Suppressor macrophage treated with lipopolysaccharide for 4 hours (primary cell): ENCODE data around the gene XRRA1.

Experiments used
- DNase-seq: peaks from one replicate; pipeline ENCODE4 v3.0.0-alpha.2; 2020

Gene XRRA1

DNA sequence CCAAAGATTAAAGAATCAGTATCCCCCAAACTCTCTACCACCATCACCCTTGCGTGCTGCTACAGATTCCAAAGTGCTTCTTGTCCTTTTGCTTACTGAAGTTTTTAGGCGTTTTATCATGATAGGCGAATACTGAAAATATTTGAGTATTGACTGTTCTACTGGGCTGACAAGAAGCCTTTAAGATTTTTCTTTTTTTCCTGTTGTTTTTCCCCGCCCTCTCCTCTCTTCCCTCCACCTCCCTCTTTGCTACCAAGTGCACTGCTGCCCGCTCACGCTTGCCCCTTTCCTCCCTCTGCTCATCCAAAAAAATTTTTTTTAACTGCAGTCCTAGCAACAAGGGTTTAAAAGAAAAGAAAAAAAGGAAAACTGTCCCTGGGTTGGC, 854 bp upstream of the XRRA1 start:
- DNase-seq = no peak

- DNase-seq = peak; percentile 14
Measured at GRCh38 chr11:74948546-74948897, 369 bp downstream of the XRRA1 start.

GRCh38 chr11:74942073-74942759, 6.7 kb downstream of the XRRA1 start:
- DNase-seq = no peak

GRCh38 chr11:74941492-74941891, 7.4 kb downstream of the XRRA1 start:
- no peak for DNase-seq

DNA sequence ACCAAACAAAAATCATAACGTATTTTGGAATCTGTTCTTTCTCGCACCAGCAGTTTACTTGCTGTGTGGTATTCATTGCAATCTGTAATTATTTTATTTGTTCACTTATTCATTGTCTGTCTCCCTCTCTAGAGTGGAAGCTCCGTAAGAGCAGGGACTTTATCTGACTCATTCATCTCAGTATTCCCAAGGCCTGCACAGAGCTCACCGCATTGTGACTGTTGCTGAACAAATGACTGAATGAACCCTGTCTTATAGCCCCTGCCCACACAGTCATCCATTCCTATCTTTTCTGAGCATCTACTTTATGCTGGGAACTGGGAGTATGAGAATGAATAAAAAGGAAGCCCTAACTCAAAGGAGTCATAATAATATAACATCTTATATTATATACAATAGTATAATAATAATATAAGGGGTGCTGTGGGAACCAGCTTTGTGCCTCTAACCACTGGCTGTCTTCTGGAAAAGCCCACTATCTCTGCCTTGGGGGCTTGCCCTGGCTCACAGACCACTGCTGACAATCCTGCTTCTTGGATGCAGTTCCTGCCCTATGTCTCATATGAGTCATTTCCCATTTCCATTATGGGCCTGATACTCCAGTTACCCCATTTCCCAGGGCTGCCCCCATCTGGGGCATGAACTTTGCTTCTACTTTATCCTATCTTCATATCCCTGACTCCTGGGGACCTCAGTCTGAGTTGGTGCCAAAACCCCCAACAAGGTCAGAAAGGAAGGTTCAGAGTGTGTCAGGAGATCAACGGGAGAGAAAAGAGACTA, 11.0 kb downstream of the XRRA1 start:
- DNase-seq = no peak

- DNase-seq = no peak
Measured at GRCh38 chr11:74936976-74937375, 11.9 kb downstream of the XRRA1 start.

DNA sequence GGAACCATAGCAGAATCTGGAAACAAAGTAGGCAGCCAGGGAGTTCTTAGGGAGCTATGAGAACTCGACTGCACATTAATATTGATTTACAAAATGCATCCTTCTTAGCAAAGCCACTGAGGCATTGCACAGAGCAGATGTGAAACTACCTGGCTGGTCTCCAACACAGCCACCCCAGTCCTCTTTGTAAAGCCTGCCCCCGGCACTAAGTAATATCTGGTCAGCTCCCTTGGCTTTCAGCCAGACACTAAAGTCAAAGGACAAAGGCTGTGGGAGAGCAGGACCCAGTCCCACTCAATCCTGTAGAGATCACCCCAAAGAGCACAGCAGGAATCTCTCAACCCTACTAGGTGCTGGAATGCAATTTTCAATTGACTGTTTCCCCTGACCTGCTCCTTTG, 12.8 kb downstream of the XRRA1 start:
- no peak for DNase-seq

DNA sequence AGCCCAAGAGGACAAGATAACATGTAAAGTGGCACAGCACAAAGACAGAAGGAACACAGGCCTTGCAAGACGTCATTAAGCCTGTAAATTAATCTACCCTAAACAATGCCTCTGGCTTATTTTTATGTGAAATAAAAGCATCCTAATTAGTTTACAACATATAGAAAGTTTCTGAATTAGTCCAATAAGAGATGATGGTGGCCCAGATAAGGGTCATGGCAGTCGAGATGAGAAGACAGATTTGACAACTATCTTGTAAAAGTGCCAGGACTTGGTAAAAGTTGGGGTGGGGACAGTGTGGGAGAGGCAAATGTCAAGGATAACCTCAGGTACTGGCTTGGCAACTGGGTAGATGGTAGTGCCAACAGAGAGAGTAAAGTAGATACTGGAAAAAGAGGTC, 13.6 kb downstream of the XRRA1 start:
- DNase-seq = no peak

- DNase-seq = no peak
Measured at GRCh38 chr11:74933765-74934164, 15.1 kb downstream of the XRRA1 start.

DNA sequence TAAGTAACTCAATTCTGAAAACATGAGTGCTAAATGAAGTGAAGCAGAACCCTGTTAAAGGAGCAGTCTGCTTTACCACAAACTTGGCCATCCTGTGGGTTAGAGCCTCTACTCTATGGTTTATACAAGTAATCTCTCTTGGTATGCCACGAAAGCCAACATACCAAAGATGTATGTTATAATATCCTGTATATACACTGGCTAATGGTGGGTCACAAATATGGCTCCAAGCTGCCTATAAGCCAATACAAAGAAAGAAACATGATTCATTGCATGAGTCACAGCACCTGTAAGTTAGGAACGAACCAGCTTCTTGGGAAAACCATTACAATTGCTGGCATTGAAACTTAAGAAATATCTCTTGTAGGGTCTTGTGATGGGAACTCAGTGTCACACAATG, 16.1 kb downstream of the XRRA1 start:
- no peak for DNase-seq

DNA sequence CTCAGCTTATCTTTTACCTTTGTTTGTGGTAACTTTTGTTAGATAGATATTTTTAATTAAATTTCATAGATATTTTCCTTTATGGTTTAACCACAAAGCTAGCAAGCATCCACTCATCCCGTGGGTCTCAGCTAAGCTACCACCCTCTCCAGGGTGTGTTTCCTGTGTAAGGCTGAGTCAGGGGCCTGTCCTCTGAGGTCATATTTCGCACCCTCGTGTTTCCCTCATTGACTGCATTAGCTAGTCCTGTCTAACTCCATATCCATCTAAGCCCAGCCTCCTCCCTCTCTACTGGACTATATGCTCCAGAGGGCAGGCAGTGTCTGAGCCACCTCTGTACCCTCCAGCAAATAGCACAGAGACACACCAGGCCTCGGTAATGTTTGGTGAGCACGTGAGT, 16.7 kb downstream of the XRRA1 start:
- DNase-seq = no peak

- DNase-seq = peak; percentile 95
Measured at GRCh38 chr11:74929431-74930363, 19.2 kb downstream of the XRRA1 start.

DNA sequence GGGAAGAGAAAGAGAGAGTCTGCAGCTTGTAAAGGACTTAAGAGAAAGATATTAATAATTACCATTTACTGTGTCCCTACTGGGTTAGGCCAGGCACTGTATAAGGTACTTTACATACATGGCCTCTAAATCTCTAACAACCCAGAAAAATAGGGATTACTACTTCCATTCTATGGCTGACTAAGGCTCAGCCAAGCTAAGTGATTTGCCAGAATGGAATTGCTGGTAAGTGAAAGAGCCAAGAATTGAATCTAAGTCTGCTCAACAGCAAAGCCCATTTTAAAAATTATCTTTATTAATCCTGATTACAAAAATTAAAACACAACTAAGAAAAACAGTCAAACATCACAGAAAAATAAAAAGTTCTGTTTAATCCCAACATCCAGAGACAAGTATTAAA, 21.4 kb downstream of the XRRA1 start:
- no peak for DNase-seq

DNA sequence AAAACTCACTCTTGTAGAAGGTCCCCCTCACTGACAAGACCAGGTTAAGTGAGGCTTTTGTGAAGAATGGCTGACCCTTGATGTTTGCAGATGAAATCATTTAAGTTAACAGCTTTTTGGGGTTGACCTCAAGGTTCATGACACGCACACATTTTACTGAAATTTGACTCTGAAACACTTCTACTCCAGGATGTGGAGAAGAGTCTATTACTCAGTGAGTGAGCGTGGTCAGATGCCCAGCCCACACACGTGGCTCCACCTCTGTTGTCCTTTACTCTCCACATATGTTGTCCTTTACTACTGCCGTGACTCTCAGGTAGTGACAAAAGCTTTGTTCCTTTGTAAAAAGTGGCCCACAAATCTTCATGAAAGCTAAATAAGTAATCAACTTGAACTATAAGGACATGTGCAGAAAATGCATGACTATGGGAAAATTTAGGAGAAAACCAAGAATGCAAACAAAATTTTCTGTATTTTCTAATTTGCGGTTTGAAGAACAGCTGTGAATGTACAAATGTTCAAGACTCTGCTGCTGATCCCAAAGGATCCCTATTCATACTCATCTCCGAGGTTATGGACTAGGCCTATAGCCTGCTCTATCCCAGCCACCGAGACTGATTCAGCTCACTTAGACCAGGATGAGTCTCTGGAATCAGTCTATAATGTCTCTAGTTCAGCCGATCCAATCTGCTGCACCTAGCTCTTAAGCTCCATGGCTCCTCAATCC, 22.4 kb downstream of the XRRA1 start:
- DNase-seq = no peak

GRCh38 chr11:74925281-74925680, 23.6 kb downstream of the XRRA1 start:
- no peak for DNase-seq

DNA sequence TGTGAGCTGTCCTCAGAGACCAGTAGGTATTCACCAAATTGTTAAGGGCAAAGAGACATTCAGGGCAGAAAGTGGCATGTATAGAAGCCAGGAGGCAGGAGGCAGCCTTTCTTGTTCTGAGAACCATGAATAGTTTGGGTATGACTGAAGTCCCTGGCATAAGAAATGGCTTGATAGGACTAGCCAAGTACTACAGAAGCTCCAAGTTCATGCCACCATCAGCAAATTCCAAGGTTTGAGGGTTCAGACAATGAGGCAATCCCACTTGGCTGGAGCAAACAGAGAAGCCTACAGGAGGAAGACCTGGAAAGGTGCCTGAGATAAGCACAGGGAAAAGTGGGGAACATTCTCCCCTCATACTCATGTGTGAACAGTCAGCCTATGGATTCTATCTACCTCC, 25.8 kb downstream of the XRRA1 start:
- no peak for DNase-seq

GRCh38 chr11:74909812-74910211, 39.1 kb downstream of the XRRA1 start:
- DNase-seq = no peak

DNA sequence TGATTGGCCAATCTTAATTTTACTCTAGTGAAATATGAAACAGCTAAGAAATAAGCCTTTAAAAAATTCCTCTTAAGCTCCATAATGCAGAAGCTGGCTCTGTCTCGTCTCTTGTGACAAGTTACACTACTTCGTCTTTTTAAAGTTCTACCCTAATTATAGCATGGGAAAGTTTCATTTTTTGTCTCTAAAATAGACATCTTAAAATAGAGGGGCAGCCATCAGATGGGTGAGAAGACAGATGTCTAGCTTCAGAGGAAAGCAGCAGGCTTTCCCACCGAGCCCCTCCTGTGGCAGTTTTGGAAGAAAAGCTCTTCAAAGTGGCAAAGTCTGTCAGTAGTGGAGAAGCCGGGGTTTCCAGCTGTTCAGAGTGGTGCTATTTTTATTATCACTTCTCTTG, 39.5 kb downstream of the XRRA1 start:
- no peak for DNase-seq

DNA sequence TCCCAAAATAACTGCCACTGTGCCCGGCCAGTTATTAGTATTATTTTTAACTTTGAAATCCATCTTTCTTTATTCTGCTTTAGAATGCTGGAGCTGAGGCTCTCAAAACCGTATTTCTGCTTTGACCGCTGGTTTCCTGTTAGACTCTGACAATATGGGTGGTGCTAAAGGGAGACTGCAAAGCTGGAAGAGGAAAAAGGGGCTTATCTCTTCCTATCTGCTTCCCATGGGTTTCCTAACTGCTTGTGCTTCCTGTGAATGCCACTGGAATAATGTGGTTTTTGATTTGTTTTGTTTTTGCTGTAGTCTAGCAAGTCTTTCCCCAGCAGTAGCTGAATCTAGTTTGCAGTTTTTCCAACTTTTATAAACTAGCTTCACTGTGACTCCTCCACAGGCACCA, 43.6 kb downstream of the XRRA1 start:
- no peak for DNase-seq

GRCh38 chr11:74902342-74902741, 46.5 kb downstream of the XRRA1 start:
- DNase-seq = no peak

GRCh38 chr11:74896311-74896710, 52.6 kb downstream of the XRRA1 start:
- no peak for DNase-seq

DNA sequence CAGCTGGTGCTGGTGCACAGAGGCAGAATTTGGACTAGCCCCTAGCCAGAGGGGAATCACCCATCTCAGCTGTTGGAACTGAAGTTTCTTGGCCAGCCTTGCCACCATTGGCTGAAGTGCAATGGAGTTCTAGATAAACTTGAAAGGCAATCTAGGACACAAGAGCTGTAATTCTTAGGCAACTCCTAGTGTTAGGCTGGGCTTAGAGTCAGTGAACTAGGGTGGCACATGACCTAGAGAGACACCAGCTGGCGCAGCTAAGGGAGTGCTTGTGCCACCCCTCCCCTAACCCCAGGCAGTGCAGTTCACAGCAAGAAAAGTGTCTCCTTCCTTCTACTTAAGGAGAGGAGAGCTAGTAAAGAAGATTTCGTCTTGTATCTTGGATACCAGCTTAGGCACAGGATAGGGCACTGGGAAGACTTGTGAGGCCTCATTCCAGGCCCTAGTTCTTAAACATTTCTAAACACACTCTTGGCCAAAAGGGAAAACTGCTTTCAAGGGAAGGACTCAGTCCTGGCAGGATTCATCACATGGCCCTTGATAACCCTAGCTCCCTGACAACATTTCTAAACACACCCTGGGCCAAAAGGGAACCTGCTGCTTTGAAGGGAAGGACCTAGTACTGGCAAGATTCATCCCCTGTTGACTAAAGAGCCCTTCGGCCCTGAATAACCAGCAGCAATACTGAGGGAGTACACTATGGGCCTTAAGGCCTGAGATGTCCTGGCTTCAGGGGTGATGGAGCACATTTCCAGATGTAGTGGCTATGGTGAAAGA, 53.4 kb downstream of the XRRA1 start:
- DNase-seq = no peak
